RCC 7860 (cell line): ENCODE data around the gene EMP2.
"Not testable (repeated sequence)": the region's sequence is repeated elsewhere in the genome, so short reads cannot be mapped to it uniquely, and the experiment has no call there.

ENCODE experiments used
- DNase-seq: peaks from one replicate; pipeline ENCODE4 v3.0.0-alpha.2; 2015; ENCODE audit warnings: low spot score
- FAIRE-seq: peaks from 2 replicates; lab custom pipeline; 2012; peaks lifted over from hg19 to GRCh38; lab: Jason Lieb, UNC

The EMP2 gene

GRCh38 chr16:10578474-10579316, 1.7 kb downstream of the EMP2 start:
- FAIRE-seq (no peak), DNase-seq (no peak)

- no peak for FAIRE-seq
- DNase-seq, result no peak
Measured at GRCh38 chr16:10577305-10578202, 2.8 kb downstream of the EMP2 start.

- FAIRE-seq, result no peak
- no peak for DNase-seq
Measured at GRCh38 chr16:10576390-10577304, 3.8 kb downstream of the EMP2 start.

- FAIRE-seq (no peak), DNase-seq (no peak)
Measured at GRCh38 chr16:10575506-10576130, 4.8 kb downstream of the EMP2 start.

- FAIRE-seq, result no peak
Measured at GRCh38 chr16:10572611-10573010, 7.8 kb downstream of the EMP2 start.

DNA sequence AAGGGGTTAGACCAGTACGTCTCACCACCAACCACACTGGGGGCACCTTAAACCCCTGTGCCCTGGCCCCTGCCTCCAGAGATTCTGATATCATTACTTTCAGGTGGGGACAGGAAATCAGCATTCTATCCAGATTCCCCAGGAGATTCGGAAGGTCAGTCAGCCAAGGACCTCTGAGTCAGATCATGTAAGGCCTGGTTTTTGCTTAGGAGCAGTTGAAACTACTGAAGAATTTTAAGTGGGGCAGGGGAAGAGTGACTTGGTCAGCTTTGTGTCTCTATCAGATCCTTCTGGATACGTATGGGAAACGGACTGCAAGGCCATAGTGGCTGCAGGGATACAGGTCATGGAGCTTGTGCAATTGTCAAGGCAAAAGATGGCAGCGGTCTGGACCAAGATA, 9.0 kb downstream of the EMP2 start:
- FAIRE-seq (no peak), DNase-seq (no peak)

More at GRCh38 chr16:10572611-10573010, 7.8 kb downstream of the EMP2 start:
- no peak for DNase-seq

GRCh38 chr16:10569621-10570020, 10.8 kb downstream of the EMP2 start:
- FAIRE-seq (no peak), DNase-seq (no peak)

DNA sequence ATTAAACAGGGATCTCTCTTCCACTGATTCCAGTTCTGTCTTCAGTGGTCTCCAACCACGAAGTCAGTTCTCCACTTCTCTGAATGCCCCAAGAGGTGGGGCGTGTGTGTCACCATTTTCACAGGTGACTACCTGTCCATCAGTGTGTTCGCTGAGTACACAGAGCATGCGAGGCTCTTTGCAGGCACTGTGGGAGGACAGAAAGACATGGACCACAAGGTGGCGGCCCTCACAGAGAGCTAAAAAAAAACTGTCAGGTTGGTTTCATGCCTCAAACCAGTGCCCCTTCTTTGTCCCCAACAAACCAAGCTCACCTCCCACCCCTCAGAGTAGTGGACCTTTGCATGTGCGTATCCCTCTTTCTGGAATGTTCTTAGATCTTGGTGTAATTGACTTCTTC, 13.8 kb downstream of the EMP2 start:
- no peak for DNase-seq
- no peak for FAIRE-seq

DNA sequence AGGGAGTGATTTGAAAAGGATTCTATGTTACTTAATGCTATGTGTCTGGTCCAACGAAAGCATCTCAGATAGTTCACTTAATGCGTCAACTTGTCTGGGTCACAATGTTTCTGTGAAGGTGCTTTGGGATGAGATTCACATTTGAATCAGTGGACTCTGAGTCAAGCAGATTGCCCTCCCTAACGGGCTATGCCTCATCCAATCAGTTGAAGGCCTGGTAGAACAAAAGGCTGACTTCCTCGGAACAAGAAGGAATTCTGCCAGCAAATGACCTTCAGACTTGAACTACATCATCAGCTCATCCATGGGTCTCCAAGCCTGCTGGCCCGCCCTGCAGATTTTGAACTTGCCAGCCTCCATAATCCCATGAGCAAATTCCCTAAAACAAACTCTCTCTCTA, 15.2 kb downstream of the EMP2 start:
- DNase-seq, result no peak
- no peak for FAIRE-seq

- no peak for FAIRE-seq
- DNase-seq, result no peak
Measured at GRCh38 chr16:10564591-10564990, 15.8 kb downstream of the EMP2 start.

DNA sequence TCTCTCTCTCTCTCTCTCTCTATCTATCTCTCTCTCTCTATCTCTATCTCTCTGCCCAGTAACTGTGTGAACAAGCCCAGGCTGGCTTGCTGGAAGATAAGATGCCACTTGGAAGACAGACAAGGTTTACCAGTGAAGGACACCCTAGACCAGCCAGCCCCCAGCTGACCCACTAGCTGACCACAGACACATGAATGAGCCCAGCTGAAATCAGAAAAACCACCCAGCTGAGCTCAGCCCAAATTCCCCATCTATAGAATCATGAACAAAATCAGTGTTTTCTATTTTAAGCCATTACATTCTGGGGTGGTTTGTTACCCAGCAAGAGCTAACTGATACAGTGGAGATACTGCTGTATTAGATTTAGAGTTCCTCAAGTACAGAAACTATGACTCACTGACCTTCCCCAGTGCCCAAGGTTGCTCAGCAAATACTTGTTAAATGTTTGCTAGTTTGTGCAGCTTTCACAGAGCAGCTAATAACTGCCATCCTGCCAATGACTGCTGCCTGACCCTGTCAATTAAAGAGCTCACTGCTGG, 18.0 kb downstream of the EMP2 start:
- no peak for DNase-seq
- no peak for FAIRE-seq

- no peak for FAIRE-seq
- no peak for DNase-seq
Measured at GRCh38 chr16:10561425-10561824, 19.0 kb downstream of the EMP2 start.

GRCh38 chr16:10561001-10561400, 19.4 kb downstream of the EMP2 start:
- no peak for FAIRE-seq
- DNase-seq, result no peak

GRCh38 chr16:10559792-10560191, 20.6 kb downstream of the EMP2 start:
- not testable (repeated sequence) for FAIRE-seq, DNase-seq

DNA sequence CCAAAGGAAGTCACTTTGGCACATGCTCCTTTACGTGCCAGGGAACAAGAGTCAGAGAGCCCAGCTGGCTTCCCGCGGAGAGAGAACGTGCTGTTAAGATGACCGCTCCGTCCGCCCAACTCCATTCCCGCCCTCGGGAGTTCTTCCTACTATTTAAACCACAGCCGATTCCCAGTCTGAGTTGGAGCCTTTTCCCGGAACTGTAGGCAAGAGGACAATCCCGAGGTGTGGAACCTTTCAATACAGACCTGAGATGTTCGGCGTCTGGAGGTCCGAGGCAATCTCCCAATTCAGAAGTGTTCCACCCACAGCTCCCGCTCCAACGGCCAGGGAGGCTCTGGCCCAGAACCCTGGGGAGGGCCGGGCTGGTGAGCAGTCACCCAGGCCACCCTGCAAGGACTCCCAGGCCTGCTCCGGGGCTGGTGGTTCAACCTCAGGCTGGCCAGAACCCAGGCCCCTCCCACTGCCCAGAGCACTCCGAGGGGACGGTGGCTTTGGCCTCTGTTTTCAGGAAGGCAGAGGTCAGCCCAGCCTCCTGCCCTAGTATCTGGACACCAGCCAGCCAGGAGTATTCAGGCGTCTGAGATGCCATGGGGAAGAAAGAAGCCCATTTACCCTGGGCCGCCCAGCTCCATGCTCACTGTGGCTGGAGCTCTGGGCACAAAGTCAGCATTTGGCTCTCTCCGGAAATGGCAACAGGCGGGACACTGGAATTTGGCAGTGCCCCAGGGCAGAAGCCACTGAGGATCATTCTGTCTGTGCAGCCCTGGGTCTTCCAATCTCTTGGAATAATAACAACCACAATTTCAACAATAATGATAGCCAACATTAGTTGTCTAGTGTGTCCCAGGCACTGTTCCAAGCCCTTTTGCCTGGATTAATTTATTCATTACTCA, 21.4 kb downstream of the EMP2 start:
- FAIRE-seq (peak; percentile 85), DNase-seq (peak; percentile 81)

GRCh38 chr16:10558305-10558704, 22.1 kb downstream of the EMP2 start:
- no peak for FAIRE-seq
- DNase-seq, result no peak

- DNase-seq (no peak), FAIRE-seq (no peak)
Measured at GRCh38 chr16:10557750-10558149, 22.6 kb downstream of the EMP2 start.

DNA sequence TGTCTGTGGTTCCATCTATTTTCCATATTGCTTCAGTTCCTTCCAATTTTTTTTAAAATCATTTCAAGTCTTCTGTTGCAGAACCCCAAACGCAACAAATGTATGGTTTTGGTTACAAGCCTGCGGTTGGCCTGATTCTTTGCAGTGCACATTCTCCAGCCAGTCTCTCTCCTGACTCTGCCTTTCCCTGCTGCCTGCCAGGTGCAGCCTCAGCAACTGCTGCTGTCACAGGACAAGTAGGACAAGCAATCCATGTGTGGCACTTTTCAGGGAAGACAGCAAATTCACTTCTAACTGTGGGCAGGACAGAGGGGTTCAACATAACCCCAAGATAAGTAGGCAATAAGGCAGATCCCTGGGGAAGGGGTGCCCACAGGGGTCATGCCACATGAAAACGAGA, 24.2 kb downstream of the EMP2 start:
- DNase-seq, result no peak
- FAIRE-seq, result no peak

DNA sequence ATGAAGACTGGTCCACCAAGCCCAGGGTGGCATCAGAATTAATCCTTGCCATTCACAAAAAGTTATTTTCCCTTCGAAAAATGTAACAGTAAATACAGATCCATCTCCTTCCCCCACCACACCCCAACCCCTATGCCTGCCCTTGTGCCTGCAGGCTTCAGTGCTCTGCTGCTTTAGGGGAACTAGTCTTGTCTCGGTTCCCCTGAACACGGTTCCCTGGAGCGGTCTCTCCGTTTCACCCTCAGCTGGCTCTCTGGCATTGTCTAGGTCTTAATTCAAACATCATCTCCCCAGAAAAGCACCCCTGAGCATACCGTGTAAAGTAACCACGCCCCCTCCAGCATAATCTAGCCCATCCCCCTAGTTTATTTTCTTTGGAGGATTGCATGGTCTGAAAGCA, 25.8 kb downstream of the EMP2 start:
- FAIRE-seq (no peak), DNase-seq (no peak)
